ENCODE measurements around the gene EGF.
"Not testable (repeated sequence)": the region's sequence is repeated elsewhere in the genome, so short reads cannot be mapped to it uniquely, and the experiment has no call there.

Gene EGF

DNA sequence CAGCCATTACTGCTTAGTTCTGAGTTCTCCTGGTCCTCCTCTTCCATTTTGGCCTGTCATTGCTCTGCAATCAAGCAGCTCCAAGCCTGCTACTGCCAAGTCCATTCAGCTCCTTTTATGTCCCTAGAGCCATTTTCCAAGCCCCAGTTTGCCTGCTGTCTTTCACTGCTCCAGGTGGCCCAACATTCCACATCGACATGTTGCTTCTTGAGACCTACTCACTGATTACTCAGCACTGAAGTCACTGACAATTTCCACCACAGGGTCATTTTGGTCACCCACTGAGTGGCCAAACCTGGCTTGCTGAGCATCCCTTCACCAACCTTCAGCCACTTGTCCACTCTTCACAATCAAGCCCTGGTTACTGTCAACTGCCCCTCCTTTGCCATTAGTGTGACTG, 37.6 kb upstream of the EGF start:
- DNase-seq (ENCODE audit: low read depth): no peak
- no peak overlapping the region for H3K4me3 ChIP-seq (ENCODE audit: low read depth, low read length)
- no peak for TF ChIP-seq CTCF (IDR thresholded peaks at IDR 0.05; ENCODE audit: control insufficient read depth, extremely low read depth, insufficient read depth)

GRCh38 chr4:109875553-109875952, 37.1 kb upstream of the EGF start:
- not testable (repeated sequence) for H3K4me3 ChIP-seq (ENCODE audit: low read depth, low read length); DNase-seq (ENCODE audit: low read depth)

DNA sequence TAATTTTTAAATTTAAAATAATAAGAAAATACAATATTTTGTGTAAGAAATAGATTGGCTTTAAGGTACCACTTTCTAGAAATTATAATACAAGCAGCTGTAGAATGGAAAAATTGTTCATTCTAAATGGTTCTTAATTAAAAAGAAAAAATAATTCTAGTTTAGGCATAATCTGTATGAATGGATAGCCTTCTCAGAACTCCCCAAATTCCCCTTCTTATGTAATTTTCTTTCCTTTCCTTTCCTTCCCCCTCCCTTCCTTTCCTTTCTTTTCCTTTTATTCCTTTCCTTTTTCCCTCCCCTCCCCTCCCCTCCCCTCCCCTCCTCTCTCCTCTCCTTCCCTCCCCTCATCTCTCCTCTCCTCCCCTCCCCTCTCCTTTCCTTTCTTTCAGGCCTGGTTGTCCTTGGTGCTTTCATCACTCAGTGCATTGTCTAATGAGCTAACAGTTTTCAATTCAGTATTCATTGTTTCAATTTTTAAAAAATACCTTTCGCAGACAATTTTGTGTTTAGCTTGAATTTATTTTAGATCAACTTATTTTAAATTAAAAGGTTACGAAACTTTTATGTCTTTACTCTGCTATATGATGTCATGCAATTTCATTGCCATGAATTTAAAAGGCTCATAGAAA, 35.9 kb upstream of the EGF start:
- no peak for DNase-seq (ENCODE audit: low read depth)
- no peak overlapping the region for H3K4me3 ChIP-seq (ENCODE audit: low read depth, low read length)
- TF ChIP-seq CTCF (IDR thresholded peaks at IDR 0.05; ENCODE audit: control insufficient read depth, extremely low read depth, insufficient read depth): no peak

GRCh38 chr4:109877400-109877799, 35.3 kb upstream of the EGF start:
- no peak for TF ChIP-seq CTCF (IDR thresholded peaks at IDR 0.05; ENCODE audit: control insufficient read depth, extremely low read depth, insufficient read depth)
- no peak overlapping the region for H3K4me3 ChIP-seq (ENCODE audit: low read depth, low read length)
- no peak for DNase-seq (ENCODE audit: low read depth)

GRCh38 chr4:109878355-109878754, 34.3 kb upstream of the EGF start:
- no peak for DNase-seq (ENCODE audit: low read depth)
- TF ChIP-seq CTCF (IDR thresholded peaks at IDR 0.05; ENCODE audit: control insufficient read depth, extremely low read depth, insufficient read depth): no peak
- H3K4me3 ChIP-seq (ENCODE audit: low read depth, low read length): no peak overlapping the region

- DNase-seq (ENCODE audit: low read depth): no peak
- no peak for TF ChIP-seq CTCF (IDR thresholded peaks at IDR 0.05; ENCODE audit: control insufficient read depth, extremely low read depth, insufficient read depth)
- no peak overlapping the region for H3K4me3 ChIP-seq (ENCODE audit: low read depth, low read length)
Measured at GRCh38 chr4:109879081-109879480, 33.6 kb upstream of the EGF start.

GRCh38 chr4:109879636-109880314, 32.9 kb upstream of the EGF start:
- DNase-seq (ENCODE audit: low read depth): no peak

More at GRCh38 chr4:109879636-109880314, 32.9 kb upstream of the EGF start:
- no peak for TF ChIP-seq CTCF (IDR thresholded peaks at IDR 0.05; ENCODE audit: control insufficient read depth, extremely low read depth, insufficient read depth)
- H3K4me3 ChIP-seq (ENCODE audit: low read depth, low read length): no peak overlapping the region

All from LNCaP clone FGC (cell line).